K562 (cell line): ENCODE results near the gene ICAM2. TPM values are rescaled to one million over a fixed set of nuclear protein-coding genes. Genes with fewer than 3 reads are reported as not detected.

Experiments
- AFF4 ChIP-seq: sonication (generic); formaldehyde crosslinking; IDR thresholded peaks from 2 replicates; pipeline ENCODE4 v1.8.0; 2023; ENCODE audit warnings: mild to moderate bottlenecking, missing genetic modification reagents
- BDP1 ChIP-seq: IDR thresholded peaks from 3 replicates; pipeline ENCODE4 v1.6.1; 2011; ENCODE audit not compliant: insufficient read length, insufficient read depth
- E4F1 ChIP-seq: fragments of 250-450 bp; sonication (Bioruptor Pico); IDR thresholded peaks from 2 replicates; pipeline ENCODE4 v1.5.0; 2021; ENCODE audit warnings: mild to moderate bottlenecking, borderline replicate concordance
- MCM3 ChIP-seq: fragments of 450-650 bp; IDR thresholded peaks from 2 replicates; pipeline ENCODE4 v1.6.1; 2016
- MITF ChIP-seq: IDR thresholded peaks from 2 replicates; pipeline ENCODE4 v1.6.1; 2014; ENCODE audit warnings: antibody characterized with exemption
- PATZ1 ChIP-seq: fragments of 250-450 bp; sonication (Bioruptor Pico); IDR thresholded peaks from 2 replicates; pipeline ENCODE4 v1.5.0; 2020; ENCODE audit warnings: mild to moderate bottlenecking, borderline replicate concordance
- SMAD4 ChIP-seq: fragments of 250-450 bp; sonication (Bioruptor Pico); conservative IDR thresholded peaks from 2 replicates; pipeline ENCODE4 v1.8.0; 2021; ENCODE audit warnings: inconsistent platforms, mild to moderate bottlenecking, moderate library complexity
- ZBTB7A ChIP-seq: IDR thresholded peaks from 2 replicates; pipeline ENCODE4 v1.6.1; 2011; ENCODE audit warnings: low read depth, mild to moderate bottlenecking, low read length, moderate library complexity, borderline replicate concordance; ENCODE audit not compliant: control insufficient read depth
- ZC3H4 ChIP-seq: sonication (generic); formaldehyde crosslinking; IDR thresholded peaks from 2 replicates; pipeline ENCODE4 v1.9.0; 2021; ENCODE audit warnings: missing genetic modification reagents, borderline replicate concordance
- ZFP36 ChIP-seq: fragments of 150-350 bp; IDR thresholded peaks from 2 replicates; pipeline ENCODE4 v1.6.1; 2018; ENCODE audit warnings: low read length, low read depth; ENCODE audit not compliant: partially characterized antibody
- ZNF140 ChIP-seq: fragments of 250-450 bp; sonication (Bioruptor Pico); IDR thresholded peaks from 2 replicates; pipeline ENCODE4 v1.8.0; 2021; ENCODE audit warnings: moderate library complexity, mild to moderate bottlenecking, inconsistent platforms
- ZNF518B ChIP-seq: fragments of 250-450 bp; sonication (Bioruptor Pico); IDR thresholded peaks from 2 replicates; pipeline ENCODE4 v1.5.0; 2021; ENCODE audit warnings: mild to moderate bottlenecking, moderate library complexity
- ZNF57 ChIP-seq: fragments of 450-650 bp; formaldehyde crosslinking; IDR thresholded peaks from 2 replicates; pipeline ENCODE4 v1.4.0; 2020; ENCODE audit warnings: mild to moderate bottlenecking, moderate library complexity
- polyA plus RNA-seq, 8 experiments: library from polyadenylated mRNA; depleted of rRNA in 4 of 8; stranded (reverse) in 5 of 8; unstranded in 3 of 8; fragments of >200 nt; fragmentation: Nextera tagmentation in 2 of 8; fragmentation: Illumina TruSeq in 1 of 8; extraction: Ambion mirVana in 2 of 8; extraction: Trizol in 1 of 8; gene quantifications; 2 replicates each; pipeline versions ENCODE4 v1.2.1 to v1.2.3, GENCODE V29; 2011 to 2014; ENCODE audit warnings: inconsistent platforms in 1 of 8, missing spikeins in 1 of 8
- total RNA-seq, 7 experiments: library from RNA; depleted of rRNA in 6 of 7; stranded (reverse); fragments of >200 nt in 6 of 7; fragmentation: Illumina TruSeq in 2 of 7; extraction: Trizol in 2 of 7; gene quantifications; 2 replicates each; pipeline versions ENCODE4 v1.2.1 to v1.2.3, GENCODE V29; 2011 to 2021; ENCODE audit warnings: low replicate concordance in 1 of 7

The ICAM2 gene
- total and polyA plus RNA-seq, 9 of the 15 experiments (the other 6 are each of a cell fraction or from before 2014, with no cell fraction given), result 37.9 to 89.4 (median 60.6) TPM

GRCh38 chr17:64025732-64026294 lies 5.4 kb upstream of the ICAM2 start (continued):
- TF ChIP-seq ZNF57 (CRISPR knock-in tag), result no peak
- TF ChIP-seq ZNF140 (CRISPR knock-in tag), result no peak
- peak; percentile 89; the same call in 1 of the 2 replicates for TF ChIP-seq AFF4 (CRISPR knock-in tag)
- no peak for TF ChIP-seq ZNF518B (CRISPR knock-in tag)
- no peak for TF ChIP-seq ZFP36
- TF ChIP-seq SMAD4, result no peak; the same call in none of the 2 replicates
- no peak for TF ChIP-seq E4F1 (CRISPR knock-in tag)
- no peak for TF ChIP-seq BDP1
- TF ChIP-seq MCM3, result no peak
- no peak for TF ChIP-seq PATZ1 (CRISPR knock-in tag)
- no peak for TF ChIP-seq MITF
- TF ChIP-seq ZBTB7A, result peak; percentile 94
- no peak for TF ChIP-seq ZC3H4 (CRISPR knock-in tag)
